Parathyroid adenoma (tissue), 2 donors: ENCODE results near the gene PIEZO2.
"Not testable (repeated sequence)": the region's sequence is repeated elsewhere in the genome, so short reads cannot be mapped to it uniquely, and the experiment has no call there.

Experiments used
- H2AFZ ChIP-seq: fragments of 300-600 bp; sonication (generic); one replicate; pipeline ENCODE4 v1.7.0; 2017; ENCODE audit warnings: antibody characterized with exemption, mild to moderate bottlenecking
- H3K27ac ChIP-seq: fragments of 300-600 bp; sonication (generic); one replicate; pipeline ENCODE4 v1.7.0; 2017
- H3K27me3 ChIP-seq: fragments of 300-600 bp; sonication (generic); one replicate; pipeline ENCODE4 v1.7.0; 2017; ENCODE audit warnings: low read length; ENCODE audit not compliant: control insufficient read depth, insufficient read depth
- H3K36me3 ChIP-seq: fragments of 300-600 bp; sonication (generic); one replicate; pipeline ENCODE4 v1.7.0; 2017; ENCODE audit warnings: low read length; ENCODE audit not compliant: control insufficient read depth, insufficient read depth
- H3K4me1 ChIP-seq: fragments of 300-600 bp; sonication (generic); one replicate; pipeline ENCODE4 v1.7.0; 2017; ENCODE audit warnings: control low read depth
- H3K4me2 ChIP-seq: fragments of 300-600 bp; sonication (generic); one replicate; pipeline ENCODE4 v1.7.0; 2017; ENCODE audit warnings: low read length
- H3K4me3 ChIP-seq: fragments of 300-600 bp; sonication (generic); one replicate; pipeline ENCODE4 v1.7.0; 2017; ENCODE audit warnings: low read depth, low read length
- H3K79me2 ChIP-seq: fragments of 300-600 bp; sonication (generic); one replicate; pipeline ENCODE4 v1.7.0; 2017; ENCODE audit warnings: control low read depth
- H3K9ac ChIP-seq: fragments of 300-600 bp; sonication (generic); one replicate; pipeline ENCODE4 v1.7.0; 2017; ENCODE audit warnings: mild to moderate bottlenecking
- H3K9me3 ChIP-seq: fragments of 300-600 bp; sonication (generic); one replicate; pipeline ENCODE4 v1.7.0; 2017; ENCODE audit warnings: low read length; ENCODE audit not compliant: control insufficient read depth
- CTCF ChIP-seq: fragments of 300-600 bp; sonication (generic); IDR thresholded peaks from one replicate; pipeline ENCODE4 v1.7.0; 2017; ENCODE audit warnings: antibody characterized with exemption, mild to moderate bottlenecking
- donor health status: primary hyperparathyroidism.

Gene PIEZO2

GRCh38 chr18:10659594-10659993 lies 489.8 kb downstream of the PIEZO2 start:
- H3K9me3 ChIP-seq, result no peaks in the 10 kb centered on the region
- H3K9ac ChIP-seq, result no peak overlapping the region
- no peaks in the 10 kb centered on the region for H3K4me1 ChIP-seq
- H3K4me2 ChIP-seq, result no peak overlapping the region
- H3K36me3 ChIP-seq, result no peaks in the 10 kb centered on the region
- no peak overlapping the region for H3K4me3 ChIP-seq
- peak overlapping the region; percentile 11 for H2AFZ ChIP-seq
- H3K27me3 ChIP-seq, result no peaks in the 10 kb centered on the region
- H3K79me2 ChIP-seq, result no peaks in the 10 kb centered on the region
- TF ChIP-seq CTCF, result no peak
- no peak overlapping the region for H3K27ac ChIP-seq

GRCh38 chr18:10659000-10659399 lies 490.4 kb downstream of the PIEZO2 start:
- H3K9me3 ChIP-seq, result no peaks in the 10 kb centered on the region
- H3K79me2 ChIP-seq, result no peaks in the 10 kb centered on the region
- no peak overlapping the region for H2AFZ ChIP-seq
- H3K4me3 ChIP-seq, result no peak overlapping the region
- H3K27me3 ChIP-seq, result no peaks in the 10 kb centered on the region
- no peaks in the 10 kb centered on the region for H3K36me3 ChIP-seq
- H3K4me1 ChIP-seq, result no peaks in the 10 kb centered on the region
- no peak overlapping the region for H3K4me2 ChIP-seq
- TF ChIP-seq CTCF, result no peak
- H3K27ac ChIP-seq, result no peak overlapping the region
- H3K9ac ChIP-seq, result no peak overlapping the region

- H3K27ac ChIP-seq, H3K4me3 ChIP-seq, H3K36me3 ChIP-seq, H3K27me3 ChIP-seq, H3K9ac ChIP-seq, H3K4me2 ChIP-seq, H3K79me2 ChIP-seq, H3K4me1 ChIP-seq, H3K9me3 ChIP-seq, H2AFZ ChIP-seq: not testable (repeated sequence)
Observed at GRCh38 chr18:10644003-10644402, 505.4 kb downstream of the PIEZO2 start.

GRCh38 chr18:10642915-10643524 lies 506.3 kb downstream of the PIEZO2 start:
- not testable (repeated sequence) for H3K27me3 ChIP-seq, H3K9me3 ChIP-seq, H2AFZ ChIP-seq, H3K79me2 ChIP-seq, H3K4me2 ChIP-seq, H3K27ac ChIP-seq, H3K36me3 ChIP-seq, H3K4me3 ChIP-seq, H3K9ac ChIP-seq, H3K4me1 ChIP-seq

- not testable (repeated sequence) for H3K79me2 ChIP-seq, H3K9me3 ChIP-seq, H3K9ac ChIP-seq, H3K27me3 ChIP-seq, H3K4me3 ChIP-seq, H3K27ac ChIP-seq, H3K36me3 ChIP-seq, H3K4me2 ChIP-seq, H3K4me1 ChIP-seq, H2AFZ ChIP-seq
Observed at GRCh38 chr18:10638539-10638885, 510.9 kb downstream of the PIEZO2 start.

GRCh38 chr18:10637858-10638538 lies 511.4 kb downstream of the PIEZO2 start:
- H3K9me3 ChIP-seq, H3K27ac ChIP-seq, H3K79me2 ChIP-seq, H3K36me3 ChIP-seq, H2AFZ ChIP-seq, H3K4me1 ChIP-seq, H3K4me3 ChIP-seq, H3K4me2 ChIP-seq, H3K9ac ChIP-seq, H3K27me3 ChIP-seq: not testable (repeated sequence)

GRCh38 chr18:10629076-10629475 lies 520.3 kb downstream of the PIEZO2 start:
- H3K79me2 ChIP-seq, H3K4me2 ChIP-seq, H3K36me3 ChIP-seq, H2AFZ ChIP-seq, H3K9ac ChIP-seq, H3K27ac ChIP-seq, H3K9me3 ChIP-seq, H3K27me3 ChIP-seq, H3K4me3 ChIP-seq, H3K4me1 ChIP-seq: not testable (repeated sequence)

- not testable (repeated sequence) for H3K4me2 ChIP-seq, H3K9me3 ChIP-seq, H2AFZ ChIP-seq, H3K27me3 ChIP-seq, H3K4me1 ChIP-seq, H3K36me3 ChIP-seq, H3K4me3 ChIP-seq, H3K27ac ChIP-seq, H3K79me2 ChIP-seq, H3K9ac ChIP-seq
Observed at GRCh38 chr18:10626606-10627213, 522.7 kb downstream of the PIEZO2 start.

- not testable (repeated sequence) for H3K9me3 ChIP-seq, H3K4me1 ChIP-seq, H2AFZ ChIP-seq, H3K36me3 ChIP-seq, H3K4me3 ChIP-seq, H3K9ac ChIP-seq, H3K4me2 ChIP-seq, H3K27ac ChIP-seq, H3K27me3 ChIP-seq, H3K79me2 ChIP-seq
Observed at GRCh38 chr18:10623606-10624005, 525.8 kb downstream of the PIEZO2 start.
